Astrocyte of the cerebellum (primary cell): Measurements from ENCODE around the gene CHP2.

Experiments used
- DNase-seq: peaks from one replicate; pipeline ENCODE4 v3.0.0-alpha.2; 2011; ENCODE audit warnings: low read depth
- H3K4me3 ChIP-seq: 2 replicates; pipeline ENCODE4 v1.5.1; 2011; ENCODE audit warnings: mild to moderate bottlenecking, low read depth, low read length, moderate library complexity
- in situ Hi-C: cut with HindIII; loops from 2 replicates; pipeline ENCODE4 v1.10.0; 2017; ENCODE audit warnings: low sequenced_read_pairs
- TF ChIP-seq, protein P1 (sequence below): IDR thresholded peaks from 2 replicates; pipeline ENCODE4 v1.5.1; 2012; ENCODE audit warnings: low read length, low read depth, moderate library complexity, mild to moderate bottlenecking; ENCODE audit errors: missing control alignments

The CHP2 gene

DNA sequence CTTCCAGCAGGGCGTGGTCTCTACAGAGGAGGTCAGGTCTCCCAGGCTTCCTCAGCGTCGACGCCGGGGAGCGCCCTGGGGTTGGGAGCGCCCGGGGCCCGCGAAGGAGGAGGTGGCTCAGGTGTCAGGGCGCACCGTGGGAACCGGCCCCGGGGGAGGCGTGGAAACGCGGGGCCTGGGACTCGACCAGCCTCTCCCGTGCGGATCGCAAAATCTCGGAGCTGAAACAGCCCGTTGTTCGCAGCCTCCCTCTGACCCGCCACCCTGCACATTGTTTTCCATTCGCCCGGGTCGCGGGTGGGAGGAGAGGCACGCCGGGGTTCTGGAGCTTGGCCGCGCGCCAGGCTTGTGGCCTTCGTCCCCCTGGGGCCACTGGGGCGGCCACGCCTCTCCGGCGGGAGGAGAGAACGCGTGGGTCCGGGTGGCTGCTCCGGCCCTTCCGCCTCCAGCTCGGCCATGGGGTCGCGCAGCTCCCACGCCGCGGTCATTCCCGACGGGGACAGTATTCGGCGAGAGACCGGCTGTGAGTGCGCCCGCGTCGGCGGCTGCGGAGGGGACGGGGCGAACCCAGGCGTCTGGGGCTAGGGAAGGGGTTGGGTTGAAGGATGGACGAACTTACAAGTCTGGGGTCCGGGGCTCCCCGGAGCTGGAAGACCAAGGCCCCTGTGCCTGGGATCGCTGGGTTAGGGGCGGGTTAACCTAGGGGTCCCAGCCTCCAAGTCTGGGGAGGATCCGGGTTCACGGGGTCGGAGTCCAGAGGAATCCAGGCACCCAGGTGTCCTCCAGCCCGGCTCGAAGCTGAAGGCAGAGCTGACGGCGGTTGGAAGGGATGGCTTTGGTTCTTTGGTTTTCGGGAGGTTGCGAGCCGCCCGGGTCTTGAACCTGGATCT, at the start of gene CHP2:
Gene CHP2 (plus strand): TSS at position 433 of the 890 bp plus-strand sequence. CDS start 24 bp downstream, at position 457.
- DNase-seq = no peak
- peak within 1 kb of the TSS; percentile 10 for H3K4me3 ChIP-seq
- in situ Hi-C loops = no loop called here
- TF ChIP-seq, protein P1, sequence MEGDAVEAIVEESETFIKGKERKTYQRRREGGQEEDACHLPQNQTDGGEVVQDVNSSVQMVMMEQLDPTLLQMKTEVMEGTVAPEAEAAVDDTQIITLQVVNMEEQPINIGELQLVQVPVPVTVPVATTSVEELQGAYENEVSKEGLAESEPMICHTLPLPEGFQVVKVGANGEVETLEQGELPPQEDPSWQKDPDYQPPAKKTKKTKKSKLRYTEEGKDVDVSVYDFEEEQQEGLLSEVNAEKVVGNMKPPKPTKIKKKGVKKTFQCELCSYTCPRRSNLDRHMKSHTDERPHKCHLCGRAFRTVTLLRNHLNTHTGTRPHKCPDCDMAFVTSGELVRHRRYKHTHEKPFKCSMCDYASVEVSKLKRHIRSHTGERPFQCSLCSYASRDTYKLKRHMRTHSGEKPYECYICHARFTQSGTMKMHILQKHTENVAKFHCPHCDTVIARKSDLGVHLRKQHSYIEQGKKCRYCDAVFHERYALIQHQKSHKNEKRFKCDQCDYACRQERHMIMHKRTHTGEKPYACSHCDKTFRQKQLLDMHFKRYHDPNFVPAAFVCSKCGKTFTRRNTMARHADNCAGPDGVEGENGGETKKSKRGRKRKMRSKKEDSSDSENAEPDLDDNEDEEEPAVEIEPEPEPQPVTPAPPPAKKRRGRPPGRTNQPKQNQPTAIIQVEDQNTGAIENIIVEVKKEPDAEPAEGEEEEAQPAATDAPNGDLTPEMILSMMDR = no peak

DNA sequence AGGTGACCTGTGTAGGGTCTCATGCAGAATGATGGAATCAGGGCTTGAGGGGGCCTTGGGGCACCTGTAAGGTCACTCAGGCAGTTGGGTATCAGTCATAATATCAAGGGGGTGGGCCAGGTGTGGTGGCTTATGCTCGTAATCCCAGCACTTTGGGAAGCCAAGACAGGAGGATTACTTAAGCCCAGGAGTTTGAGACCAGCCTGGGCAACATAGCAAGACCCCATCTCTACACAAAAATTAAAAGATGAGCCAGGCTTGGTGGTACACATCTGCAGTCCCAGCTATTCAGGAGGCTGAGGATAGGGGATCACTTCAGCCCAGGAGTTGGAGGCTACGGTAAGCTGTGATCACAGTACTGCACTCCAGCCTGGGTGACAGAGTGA, 49.3 kb upstream of the CHP2 start:
- TF ChIP-seq, protein P1 = no peak
- no peak overlapping the region for H3K4me3 ChIP-seq
- no peak for DNase-seq
- in situ Hi-C loops = no loop called here

DNA sequence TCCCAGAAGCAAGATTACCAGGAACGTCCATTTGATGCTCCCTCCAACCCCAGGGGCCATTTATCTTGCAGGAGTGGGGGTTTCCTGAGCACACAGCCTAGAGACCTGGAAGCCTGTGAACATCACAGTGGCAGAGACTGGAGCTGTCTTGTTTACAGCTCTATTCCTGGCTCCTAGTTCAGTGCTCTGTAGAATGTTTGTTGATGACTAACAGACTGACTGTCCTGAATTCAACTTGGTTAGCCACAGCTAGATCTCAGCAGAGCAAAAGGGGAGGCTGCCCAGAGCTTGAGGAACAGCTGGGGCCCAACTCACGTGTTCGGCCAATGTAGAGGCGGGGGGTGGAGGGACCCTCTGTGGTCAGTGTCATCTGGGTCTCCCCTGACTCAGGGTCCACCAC, 48.4 kb upstream of the CHP2 start:
- DNase-seq = no peak
- in situ Hi-C loops = no loop called here
- TF ChIP-seq, protein P1 = no peak
- no peak overlapping the region for H3K4me3 ChIP-seq

DNA sequence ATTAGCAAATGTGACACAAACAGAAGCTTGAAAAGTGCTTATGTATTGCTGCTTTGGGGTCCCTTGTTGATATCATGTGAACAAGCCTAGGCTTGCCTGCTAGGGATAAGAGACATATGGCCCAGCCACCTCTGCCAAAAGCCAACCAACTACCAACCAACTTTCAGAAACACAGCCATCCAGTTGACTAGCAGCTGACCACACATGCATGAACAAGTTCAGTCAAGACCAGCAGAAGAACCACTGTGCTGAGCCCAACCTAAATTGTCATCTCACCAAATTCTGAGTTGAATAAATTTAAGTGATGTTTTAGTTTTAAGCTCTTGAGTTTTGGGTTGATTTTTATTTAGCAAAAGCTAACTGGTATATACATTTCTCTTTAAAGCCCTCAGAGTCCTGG, 45.3 kb upstream of the CHP2 start:
- in situ Hi-C loops = no loop called here
- no peak overlapping the region for H3K4me3 ChIP-seq
- DNase-seq = no peak
- TF ChIP-seq, protein P1 = no peak

DNA sequence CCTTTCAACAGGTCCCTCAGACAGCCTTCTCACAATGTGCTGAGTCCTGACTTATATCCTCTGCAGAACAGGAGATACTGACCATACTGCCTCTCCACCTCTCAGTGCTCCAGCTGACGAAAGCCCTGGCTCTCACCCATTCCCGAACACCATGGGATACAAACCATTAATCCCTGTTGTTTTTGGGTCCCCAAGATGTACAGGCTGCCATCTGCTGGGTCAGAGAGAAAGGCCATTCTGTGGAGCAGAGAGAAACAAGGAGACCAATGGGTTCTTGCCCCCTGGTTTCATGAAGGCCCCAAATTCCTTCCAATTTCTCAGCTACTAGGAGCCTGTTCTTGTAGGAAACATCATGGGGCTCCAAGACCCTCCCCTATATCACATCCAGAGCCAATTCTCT, 44.8 kb upstream of the CHP2 start:
- TF ChIP-seq, protein P1 = no peak
- in situ Hi-C loops = no loop called here
- no peak overlapping the region for H3K4me3 ChIP-seq
- no peak for DNase-seq

DNA sequence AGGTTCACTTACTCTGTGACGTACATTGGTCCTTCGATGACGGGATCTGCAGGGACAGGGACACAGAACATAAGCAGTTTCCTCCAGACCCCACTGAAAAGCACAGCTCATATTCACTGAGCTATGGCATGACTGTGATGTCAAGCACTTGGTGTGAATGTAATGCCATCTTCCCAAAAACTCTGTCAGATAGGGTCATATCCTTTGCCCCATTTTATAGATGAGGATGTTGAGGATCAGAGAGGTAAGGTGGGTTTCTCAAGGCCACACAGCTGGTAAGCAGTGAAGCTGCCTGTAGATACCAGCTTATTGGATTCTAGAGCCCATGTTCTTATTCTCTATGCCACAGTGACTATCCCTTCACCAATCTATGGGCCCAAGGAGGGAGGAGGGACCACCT, 44.3 kb upstream of the CHP2 start:
- TF ChIP-seq, protein P1 = no peak
- H3K4me3 ChIP-seq = no peak overlapping the region
- no peak for DNase-seq
- in situ Hi-C loops = no loop called here
